Measurements from ENCODE around the gene ZNF425. TPM values are rescaled to one million over a fixed set of nuclear protein-coding genes. Genes with fewer than 3 reads are reported as not detected.

The ZNF425 gene
- total and polyA plus RNA-seq, 9 of the 15 experiments (the other 6 are each of a cell fraction or from before 2014, with no cell fraction given): 0.03 to 0.89 (median 0.54) TPM

DNA sequence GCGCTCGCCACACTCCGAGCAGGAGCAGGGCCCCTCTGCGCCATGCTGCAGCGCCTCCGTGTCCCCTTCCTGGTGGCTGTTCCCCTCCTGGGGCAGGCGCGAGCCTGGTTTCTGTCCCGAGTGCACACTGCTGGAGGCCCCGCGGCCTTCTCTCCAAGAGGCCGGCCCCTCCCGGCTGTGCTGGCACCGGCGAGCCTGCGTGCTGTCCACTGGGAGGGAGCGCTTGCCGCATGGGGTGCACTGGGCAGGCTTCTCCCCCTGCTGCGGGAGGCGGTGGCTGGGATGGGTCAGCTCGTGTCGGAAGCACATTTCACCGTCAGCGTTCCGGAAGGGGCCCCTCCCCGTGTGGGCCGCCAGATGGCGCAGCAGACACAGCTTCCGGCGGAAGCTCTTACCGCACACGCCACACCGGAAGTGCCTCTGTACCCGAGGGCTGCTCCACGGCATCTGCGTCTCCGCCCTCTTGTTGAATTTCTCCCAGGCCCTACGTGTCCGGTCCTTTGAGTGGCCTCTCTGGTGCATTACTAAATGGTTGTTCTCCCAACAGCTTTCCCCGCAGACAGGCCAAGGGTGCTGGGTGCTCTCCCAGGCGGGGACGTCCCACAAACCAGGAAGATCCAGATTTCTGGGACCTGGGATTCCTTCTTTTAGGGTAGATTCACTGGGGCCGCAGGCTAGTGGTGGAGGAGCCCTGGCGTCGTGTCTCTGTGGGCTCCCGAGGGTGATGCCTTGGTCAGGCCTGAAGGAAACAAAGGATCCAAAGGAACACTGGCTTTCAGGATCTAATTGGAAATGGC lies 54.3 kb downstream of the ZNF425 start (continued):
- TF ChIP-seq, protein P1, sequence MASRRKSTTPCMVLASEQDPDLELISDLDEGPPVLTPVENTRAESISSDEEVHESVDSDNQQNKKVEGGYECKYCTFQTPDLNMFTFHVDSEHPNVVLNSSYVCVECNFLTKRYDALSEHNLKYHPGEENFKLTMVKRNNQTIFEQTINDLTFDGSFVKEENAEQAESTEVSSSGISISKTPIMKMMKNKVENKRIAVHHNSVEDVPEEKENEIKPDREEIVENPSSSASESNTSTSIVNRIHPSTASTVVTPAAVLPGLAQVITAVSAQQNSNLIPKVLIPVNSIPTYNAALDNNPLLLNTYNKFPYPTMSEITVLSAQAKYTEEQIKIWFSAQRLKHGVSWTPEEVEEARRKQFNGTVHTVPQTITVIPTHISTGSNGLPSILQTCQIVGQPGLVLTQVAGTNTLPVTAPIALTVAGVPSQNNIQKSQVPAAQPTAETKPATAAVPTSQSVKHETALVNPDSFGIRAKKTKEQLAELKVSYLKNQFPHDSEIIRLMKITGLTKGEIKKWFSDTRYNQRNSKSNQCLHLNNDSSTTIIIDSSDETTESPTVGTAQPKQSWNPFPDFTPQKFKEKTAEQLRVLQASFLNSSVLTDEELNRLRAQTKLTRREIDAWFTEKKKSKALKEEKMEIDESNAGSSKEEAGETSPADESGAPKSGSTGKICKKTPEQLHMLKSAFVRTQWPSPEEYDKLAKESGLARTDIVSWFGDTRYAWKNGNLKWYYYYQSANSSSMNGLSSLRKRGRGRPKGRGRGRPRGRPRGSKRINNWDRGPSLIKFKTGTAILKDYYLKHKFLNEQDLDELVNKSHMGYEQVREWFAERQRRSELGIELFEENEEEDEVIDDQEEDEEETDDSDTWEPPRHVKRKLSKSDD (conservative IDR thresholded peaks at IDR 0.05; ENCODE audit: low read length): no peak
- TF ChIP-seq, protein P2, sequence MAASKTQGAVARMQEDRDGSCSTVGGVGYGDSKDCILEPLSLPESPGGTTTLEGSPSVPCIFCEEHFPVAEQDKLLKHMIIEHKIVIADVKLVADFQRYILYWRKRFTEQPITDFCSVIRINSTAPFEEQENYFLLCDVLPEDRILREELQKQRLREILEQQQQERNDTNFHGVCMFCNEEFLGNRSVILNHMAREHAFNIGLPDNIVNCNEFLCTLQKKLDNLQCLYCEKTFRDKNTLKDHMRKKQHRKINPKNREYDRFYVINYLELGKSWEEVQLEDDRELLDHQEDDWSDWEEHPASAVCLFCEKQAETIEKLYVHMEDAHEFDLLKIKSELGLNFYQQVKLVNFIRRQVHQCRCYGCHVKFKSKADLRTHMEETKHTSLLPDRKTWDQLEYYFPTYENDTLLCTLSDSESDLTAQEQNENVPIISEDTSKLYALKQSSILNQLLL (CRISPR knock-in tag; IDR thresholded peaks at IDR 0.05; ENCODE audit: borderline replicate concordance): no peak
- TF ChIP-seq ZSCAN29 (IDR thresholded peaks at IDR 0.05) (no peak), WHSC1 (IDR thresholded peaks at IDR 0.05; ENCODE audit: low read length) (no peak), NFIC (IDR thresholded peaks at IDR 0.05) (peak; percentile 15; the same call in 1 of the 2 replicates), ZNF644 (tag; IDR thresholded peaks at IDR 0.05; ENCODE audit: low read depth) (no peak), CBFB (CRISPR knock-in tag; IDR thresholded peaks at IDR 0.05) (no peak), ZNF830 (CRISPR knock-in tag; IDR thresholded peaks at IDR 0.05) (no peak)
- TF ChIP-seq, protein P3, sequence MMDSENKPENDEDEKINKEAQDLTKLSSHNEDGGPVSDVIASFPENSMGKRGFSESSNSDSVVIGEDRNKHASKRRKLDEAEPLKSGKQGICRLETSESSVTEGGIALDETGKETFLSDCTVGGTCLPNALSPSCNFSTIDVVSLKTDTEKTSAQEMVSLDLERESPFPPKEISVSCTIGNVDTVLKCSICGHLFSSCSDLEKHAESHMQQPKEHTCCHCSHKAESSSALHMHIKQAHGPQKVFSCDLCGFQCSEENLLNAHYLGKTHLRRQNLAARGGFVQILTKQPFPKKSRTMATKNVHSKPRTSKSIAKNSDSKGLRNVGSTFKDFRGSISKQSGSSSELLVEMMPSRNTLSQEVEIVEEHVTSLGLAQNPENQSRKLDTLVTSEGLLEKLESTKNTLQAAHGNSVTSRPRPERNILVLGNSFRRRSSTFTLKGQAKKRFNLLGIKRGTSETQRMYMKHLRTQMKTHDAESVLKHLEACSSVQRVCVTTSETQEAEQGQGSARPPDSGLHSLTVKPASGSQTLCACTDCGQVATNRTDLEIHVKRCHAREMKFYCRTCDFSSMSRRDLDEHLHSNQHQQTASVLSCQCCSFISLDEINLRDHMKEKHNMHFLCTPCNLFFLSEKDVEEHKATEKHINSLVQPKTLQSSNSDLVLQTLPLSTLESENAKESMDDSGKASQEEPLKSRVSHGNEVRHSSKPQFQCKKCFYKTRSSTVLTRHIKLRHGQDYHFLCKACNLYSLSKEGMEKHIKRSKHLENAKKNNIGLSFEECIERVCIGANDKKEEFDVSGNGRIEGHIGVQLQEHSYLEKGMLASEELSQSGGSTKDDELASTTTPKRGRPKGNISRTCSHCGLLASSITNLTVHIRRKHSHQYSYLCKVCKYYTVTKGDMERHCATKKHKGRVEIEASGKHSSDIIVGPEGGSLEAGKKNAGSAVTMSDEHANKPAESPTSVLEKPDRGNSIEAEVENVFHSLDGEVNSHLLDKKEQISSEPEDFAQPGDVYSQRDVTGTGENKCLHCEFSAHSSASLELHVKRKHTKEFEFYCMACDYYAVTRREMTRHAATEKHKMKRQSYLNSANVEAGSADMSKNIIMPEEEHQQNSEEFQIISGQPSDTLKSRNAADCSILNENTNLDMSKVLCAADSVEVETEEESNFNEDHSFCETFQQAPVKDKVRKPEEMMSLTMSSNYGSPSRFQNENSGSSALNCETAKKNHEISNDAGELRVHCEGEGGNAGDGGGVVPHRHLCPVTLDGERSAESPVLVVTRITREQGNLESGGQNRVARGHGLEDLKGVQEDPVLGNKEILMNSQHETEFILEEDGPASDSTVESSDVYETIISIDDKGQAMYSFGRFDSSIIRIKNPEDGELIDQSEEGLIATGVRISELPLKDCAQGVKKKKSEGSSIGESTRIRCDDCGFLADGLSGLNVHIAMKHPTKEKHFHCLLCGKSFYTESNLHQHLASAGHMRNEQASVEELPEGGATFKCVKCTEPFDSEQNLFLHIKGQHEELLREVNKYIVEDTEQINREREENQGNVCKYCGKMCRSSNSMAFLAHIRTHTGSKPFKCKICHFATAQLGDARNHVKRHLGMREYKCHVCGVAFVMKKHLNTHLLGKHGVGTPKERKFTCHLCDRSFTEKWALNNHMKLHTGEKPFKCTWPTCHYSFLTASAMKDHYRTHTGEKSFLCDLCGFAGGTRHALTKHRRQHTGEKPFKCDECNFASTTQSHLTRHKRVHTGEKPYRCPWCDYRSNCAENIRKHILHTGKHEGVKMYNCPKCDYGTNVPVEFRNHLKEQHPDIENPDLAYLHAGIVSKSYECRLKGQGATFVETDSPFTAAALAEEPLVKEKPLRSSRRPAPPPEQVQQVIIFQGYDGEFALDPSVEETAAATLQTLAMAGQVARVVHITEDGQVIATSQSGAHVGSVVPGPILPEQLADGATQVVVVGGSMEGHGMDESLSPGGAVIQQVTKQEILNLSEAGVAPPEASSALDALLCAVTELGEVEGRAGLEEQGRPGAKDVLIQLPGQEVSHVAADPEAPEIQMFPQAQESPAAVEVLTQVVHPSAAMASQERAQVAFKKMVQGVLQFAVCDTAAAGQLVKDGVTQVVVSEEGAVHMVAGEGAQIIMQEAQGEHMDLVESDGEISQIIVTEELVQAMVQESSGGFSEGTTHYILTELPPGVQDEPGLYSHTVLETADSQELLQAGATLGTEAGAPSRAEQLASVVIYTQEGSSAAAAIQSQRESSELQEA (IDR thresholded peaks at IDR 0.05; ENCODE audit: low read depth): no peak
- TF ChIP-seq, protein P4, sequence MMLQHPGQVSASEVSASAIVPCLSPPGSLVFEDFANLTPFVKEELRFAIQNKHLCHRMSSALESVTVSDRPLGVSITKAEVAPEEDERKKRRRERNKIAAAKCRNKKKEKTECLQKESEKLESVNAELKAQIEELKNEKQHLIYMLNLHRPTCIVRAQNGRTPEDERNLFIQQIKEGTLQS (IDR thresholded peaks at IDR 0.05): peak; percentile 43; the same call in 1 of the 2 replicates
- TF ChIP-seq, protein P4 (CRISPR knock-in tag; conservative IDR thresholded peaks at IDR 0.05): no peak

Measured in K562 (cell line).